Measurements from ENCODE around the gene TTBK2.
"Not testable (repeated sequence)": the region's sequence is repeated elsewhere in the genome, so short reads cannot be mapped to it uniquely, and the experiment has no call there.

The TTBK2 gene

DNA sequence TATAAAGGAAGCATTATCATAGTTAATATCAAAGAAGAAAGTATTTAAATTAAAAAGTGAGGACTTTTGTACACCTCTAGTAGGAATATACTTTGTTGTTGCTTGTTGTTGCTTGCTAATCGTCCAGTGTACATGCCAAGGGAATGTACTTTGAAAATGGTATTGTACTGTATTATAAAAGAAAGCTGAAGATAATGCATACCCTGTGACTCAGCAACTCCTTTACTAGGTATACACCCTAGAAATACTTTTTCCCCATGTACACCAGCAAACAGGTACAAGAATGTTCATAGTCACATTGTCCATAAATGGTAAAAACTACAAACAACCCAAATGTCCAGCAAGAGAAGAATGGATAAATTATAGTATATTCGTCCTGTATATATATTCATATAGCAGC lies 12.0 kb downstream of the TTBK2 start:
- no peak for DNase-seq (ENCODE audit: low read depth in 2 of 2)

GRCh38 chr15:42903388-42904324 lies 16.9 kb downstream of the TTBK2 start:
- no peak for DNase-seq (ENCODE audit: low read depth in 2 of 2)

DNA sequence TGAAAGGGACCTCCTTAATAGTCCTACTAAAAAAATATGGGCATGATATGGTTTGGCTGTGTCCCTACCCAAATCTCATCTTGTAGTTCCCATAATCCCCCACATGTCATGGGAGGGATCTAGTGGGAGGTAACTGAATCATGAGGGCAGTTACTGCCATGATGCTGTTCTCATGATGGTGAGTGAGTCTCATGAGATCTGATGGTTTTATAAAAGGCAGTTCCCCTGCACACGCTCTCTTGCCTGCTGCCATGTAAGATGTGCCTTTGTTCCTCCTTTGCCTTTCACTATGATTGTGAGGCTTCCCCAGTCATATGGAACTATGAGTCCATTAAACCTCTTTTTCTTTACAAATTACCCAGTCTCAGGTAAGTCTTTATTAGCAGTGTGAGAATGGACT lies 26.7 kb downstream of the TTBK2 start:
- not testable (repeated sequence) for DNase-seq (ENCODE audit: low read depth in 2 of 2)

DNA sequence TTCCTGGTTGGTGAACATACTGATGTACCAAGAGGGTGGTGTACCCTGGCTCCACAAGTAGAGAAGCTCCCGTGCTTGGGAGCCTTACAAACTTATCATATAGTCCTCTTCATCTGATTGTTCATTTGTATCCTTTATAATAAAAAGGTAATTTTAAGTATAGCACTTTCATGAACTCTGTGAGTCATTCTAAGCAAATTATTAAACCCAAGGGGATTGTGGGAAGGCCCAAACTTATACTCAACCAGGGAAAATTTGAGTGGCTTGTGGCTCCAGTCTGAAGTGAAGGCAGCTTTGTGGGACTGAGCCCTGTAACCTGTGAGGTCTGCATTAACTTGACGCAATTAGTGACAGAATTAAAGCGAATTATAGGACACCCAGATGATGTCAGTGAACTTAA lies 29.0 kb downstream of the TTBK2 start:
- no peak for DNase-seq (ENCODE audit: low read depth in 2 of 2)

DNA sequence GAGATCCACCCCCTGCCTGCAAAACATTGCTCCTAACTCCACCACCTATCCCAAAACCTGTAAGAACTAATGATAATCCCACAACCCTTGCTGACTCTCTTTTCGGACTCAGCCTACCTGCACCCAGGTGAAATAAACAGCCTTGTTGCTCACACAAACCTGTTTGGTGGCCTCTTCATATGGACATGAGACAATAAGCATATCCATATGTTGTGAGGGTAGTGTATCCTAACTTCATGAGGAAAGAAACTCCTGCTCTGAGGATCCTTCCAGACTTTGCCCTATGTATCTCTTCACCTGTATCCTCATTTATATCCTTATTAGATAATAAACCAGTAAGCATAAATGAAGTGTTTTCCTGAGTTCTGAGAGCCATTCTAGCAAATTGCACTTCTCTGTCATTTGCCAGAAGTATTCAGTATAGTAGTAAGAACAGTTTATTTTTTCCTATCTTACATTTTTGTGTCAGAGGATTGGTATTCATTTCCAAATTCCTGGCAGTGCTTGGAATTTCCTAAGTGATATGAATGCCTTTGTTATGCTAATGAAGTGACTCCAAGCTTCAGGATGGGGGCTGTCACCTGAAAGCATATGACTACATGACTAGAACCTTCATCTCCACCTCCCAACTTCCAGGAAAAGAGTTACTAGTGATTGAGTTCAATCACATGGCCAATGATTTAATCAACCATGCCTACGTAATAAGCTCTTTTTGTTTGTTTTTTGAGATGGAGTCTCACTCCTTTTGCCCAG lies 30.2 kb downstream of the TTBK2 start:
- DNase-seq (ENCODE audit: low read depth in 2 of 2), result no peak

DNA sequence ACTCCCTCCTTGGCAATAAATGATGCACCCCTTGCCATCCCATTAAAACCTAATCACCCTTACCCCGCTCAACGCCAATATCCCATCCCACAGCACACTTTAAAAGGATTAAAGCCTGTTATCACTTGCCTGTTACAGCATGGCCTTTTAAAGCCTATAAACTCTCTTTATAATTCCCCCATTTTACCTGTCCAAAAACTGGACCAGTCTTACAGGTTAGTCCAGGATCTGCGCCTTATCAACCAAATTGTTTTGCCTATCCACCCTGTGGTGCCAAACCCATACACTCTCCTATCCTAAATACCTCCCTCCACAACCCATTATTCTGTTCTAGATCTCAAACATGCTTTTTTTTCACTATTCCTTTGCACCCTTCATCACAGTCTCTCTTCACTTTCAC lies 33.2 kb downstream of the TTBK2 start:
- DNase-seq (ENCODE audit: low read depth in 2 of 2), result not testable (repeated sequence)

- DNase-seq (ENCODE audit: low read depth in 2 of 2), result no peak
These were observed 40.5 kb downstream of the TTBK2 start for GRCh38 chr15:42880121-42880520.

DNA sequence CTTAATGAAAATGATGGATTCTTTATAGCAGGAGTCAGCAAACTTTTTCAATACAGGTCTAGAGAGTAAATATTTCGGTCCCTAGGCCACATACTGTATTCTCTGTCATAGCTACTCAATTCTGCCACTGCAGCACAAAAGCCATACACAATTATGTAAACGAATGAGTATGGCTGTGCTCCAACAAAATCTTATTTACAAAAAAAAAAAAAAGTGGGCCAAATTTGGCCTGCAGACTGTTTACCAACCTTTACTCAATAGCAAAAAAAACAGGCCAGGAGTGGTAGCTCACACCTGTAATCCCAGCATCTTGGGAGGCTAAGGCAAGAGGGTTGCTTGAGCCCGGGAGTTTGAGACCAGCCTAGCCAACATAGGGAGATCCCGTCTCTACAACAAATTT lies 41.1 kb downstream of the TTBK2 start:
- DNase-seq (ENCODE audit: low read depth in 2 of 2), result no peak

- no peak for DNase-seq (ENCODE audit: low read depth in 2 of 2)
These were observed 44.4 kb downstream of the TTBK2 start for GRCh38 chr15:42876224-42876623.

DNA sequence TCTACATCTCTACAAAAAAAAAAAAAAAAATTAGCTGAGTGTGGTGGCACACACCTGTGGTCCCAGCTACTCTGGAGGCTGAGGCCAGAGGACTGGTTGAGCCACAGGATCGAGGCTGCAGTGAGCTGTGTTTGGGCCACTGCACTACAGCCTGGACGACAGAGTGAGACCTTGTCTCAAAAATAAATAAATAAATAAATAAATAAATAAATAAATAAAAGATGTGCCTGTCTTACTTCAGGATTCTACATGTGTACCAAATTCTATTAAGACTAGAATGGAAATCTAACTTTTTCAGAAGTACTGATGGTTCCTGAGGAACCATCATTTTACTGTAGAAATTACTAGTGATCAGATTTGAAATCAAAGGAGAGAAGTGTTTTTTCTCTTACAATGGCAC lies 51.9 kb downstream of the TTBK2 start:
- no peak for DNase-seq (ENCODE audit: low read depth in 2 of 2)

GRCh38 chr15:42863572-42864239 lies 56.9 kb downstream of the TTBK2 start:
- DNase-seq (ENCODE audit: low read depth in 2 of 2), result no peak

DNA sequence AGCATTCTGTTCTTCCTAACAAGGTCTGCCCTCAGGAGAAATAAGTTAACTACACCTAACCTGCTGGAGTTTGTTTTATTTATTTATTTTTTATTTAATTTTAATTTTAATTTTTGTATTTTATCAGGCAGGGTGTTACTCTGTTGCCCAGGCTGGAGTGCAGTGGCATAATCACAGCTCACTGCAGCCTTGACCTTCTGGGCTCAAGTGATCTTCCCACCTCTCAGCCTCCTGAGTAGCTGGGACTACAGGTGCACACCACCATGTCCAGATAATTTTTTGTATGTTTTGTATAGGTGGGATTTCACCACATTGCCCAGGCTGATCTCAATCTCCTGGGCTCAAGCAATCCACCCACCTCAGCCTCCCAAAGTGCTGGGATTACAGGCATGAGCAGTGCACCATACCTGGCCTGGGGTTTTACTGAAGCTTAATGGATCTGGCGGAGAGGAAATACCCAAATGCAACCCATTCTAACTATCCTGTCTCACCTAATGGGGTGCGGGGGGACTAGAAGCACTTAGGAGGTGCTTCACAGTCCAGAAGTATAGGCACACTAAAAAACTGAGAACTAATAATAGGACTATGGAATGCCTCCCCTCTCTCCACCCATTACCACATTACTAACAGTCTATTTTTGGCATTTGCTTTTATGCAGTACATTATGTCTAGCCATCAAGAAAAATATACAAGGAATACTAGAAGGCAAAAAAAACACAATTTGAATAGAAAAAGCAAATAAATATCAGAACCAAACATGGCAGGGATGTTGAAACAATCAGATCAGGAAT lies 61.4 kb downstream of the TTBK2 start:
- DNase-seq (ENCODE audit: low read depth in 2 of 2), result no peak

DNA sequence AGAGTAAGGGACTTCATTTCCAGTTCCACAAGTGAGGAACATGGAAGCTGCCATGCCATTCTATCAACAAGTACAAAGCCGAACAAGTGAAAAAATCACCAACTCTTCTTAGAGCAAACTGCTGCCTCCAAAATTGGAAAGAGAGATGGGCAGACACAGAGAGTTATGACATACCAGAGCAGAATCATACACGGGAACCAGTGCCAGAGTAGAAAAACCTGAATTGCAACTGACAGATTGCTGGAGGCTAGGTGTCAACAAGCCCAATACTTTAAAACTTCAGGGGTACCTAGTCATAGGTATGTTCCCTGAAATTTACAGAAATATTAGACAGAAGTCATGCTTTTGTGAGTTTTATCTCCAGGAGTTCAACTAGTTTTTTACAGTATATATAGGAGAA lies 62.0 kb downstream of the TTBK2 start:
- DNase-seq (ENCODE audit: low read depth in 2 of 2), result no peak

GRCh38 chr15:42854576-42854975 lies 66.0 kb downstream of the TTBK2 start:
- DNase-seq (ENCODE audit: low read depth in 2 of 2), result no peak

GRCh38 chr15:42849836-42850235 lies 70.7 kb downstream of the TTBK2 start:
- DNase-seq (ENCODE audit: low read depth in 2 of 2), result no peak

DNA sequence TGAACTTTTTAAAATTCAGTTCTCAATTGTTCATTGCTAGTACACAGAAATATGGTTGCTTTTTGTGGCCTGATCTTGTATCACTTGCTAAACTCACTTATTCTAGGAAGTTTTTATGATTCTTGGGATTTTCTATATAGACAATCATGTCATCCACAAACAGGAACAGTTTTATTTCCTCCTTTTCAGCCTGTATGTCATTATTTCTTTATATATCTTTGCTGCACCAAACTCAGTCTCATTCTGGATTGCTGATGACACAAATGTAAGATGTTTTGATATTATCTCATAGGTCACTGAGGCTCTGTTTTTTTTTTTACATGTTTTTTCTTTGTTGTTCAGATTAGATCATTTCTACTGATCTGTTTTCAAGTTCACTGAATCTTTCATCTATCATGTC lies 71.7 kb downstream of the TTBK2 start:
- no peak for DNase-seq (ENCODE audit: low read depth in 2 of 2)

DNA sequence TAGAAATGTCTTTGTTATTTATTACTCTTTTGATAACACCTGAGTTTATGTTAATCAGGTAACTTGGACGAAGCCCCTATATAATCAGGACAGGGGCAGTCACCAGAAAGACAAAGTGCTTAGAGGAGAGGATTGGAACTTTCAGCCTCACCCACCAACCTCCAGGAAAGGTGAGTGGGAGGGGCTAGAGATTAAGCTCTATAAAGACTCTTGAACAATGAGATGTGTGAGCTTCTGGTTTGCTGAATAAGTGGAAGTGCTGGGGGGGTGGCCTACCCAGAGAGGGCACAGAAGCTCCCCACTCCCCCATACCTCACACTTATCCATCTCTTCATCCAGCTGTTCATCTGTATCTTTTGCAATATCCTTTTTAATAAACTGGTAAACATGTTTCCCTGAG lies 73.9 kb downstream of the TTBK2 start:
- no peak for DNase-seq (ENCODE audit: low read depth in 2 of 2)

GRCh38 chr15:42845581-42845980 lies 75.0 kb downstream of the TTBK2 start:
- no peak for DNase-seq (ENCODE audit: low read depth in 2 of 2)

DNA sequence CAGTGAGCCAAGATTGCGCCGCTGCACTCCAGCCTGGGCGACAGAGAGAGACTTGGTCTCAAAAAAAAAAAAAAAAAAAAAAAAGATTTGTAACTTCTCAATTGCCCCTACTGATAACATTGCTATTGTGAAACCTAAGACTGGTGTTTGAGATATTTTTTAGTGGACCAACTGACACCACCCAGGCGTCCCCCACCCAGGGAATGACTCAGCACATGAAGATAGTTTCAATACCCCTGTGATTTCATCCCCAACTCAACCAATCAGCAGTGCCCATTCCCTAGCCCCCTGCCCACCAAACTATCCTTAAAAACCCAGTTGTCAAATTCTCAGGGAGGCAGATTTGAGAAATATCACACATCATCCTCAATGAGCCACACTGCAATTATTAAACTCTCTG lies 76.9 kb downstream of the TTBK2 start:
- no peak for DNase-seq (ENCODE audit: low read depth in 2 of 2)

DNA sequence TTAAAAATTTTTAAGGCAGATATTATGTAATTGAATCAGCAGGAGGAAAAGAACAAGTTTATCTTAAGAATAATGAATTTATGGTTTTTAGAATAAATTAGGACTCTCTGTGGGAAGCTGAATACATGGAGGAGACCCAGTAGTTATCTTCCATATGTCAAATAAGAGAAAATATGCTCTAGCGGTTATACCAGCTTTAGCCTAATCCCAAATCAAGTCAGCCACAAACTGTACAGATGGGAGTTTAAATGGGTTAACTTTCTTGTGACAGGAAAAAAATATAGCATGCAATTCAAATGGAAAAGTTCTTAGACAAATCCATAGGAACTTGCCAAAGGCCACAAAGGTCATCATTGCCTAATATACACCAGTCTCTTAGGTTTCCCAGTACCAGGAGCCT lies 84.3 kb downstream of the TTBK2 start:
- no peak for DNase-seq (ENCODE audit: low read depth in 2 of 2)

GRCh38 chr15:42832576-42832975 lies 88.0 kb downstream of the TTBK2 start:
- DNase-seq (ENCODE audit: low read depth in 2 of 2), result no peak

All from activated CD8-positive, alpha-beta memory T cell treated with anti-CD3 and anti-CD28 coated beads for 4 hours (primary cell).